GM18507 (cell line): Measurements from ENCODE around the gene PLBD2.

ENCODE experiments used
- DNase-seq: peaks from one replicate; pipeline ENCODE4 v3.0.0; 2011; ENCODE audit warnings: low read depth; ENCODE audit not compliant: insufficient read length; ENCODE audit errors: extremely low spot score
- FAIRE-seq: peaks from 2 replicates; lab custom pipeline; 2011; peaks lifted over from hg19 to GRCh38; lab: Jason Lieb, UNC

Gene PLBD2

DNA sequence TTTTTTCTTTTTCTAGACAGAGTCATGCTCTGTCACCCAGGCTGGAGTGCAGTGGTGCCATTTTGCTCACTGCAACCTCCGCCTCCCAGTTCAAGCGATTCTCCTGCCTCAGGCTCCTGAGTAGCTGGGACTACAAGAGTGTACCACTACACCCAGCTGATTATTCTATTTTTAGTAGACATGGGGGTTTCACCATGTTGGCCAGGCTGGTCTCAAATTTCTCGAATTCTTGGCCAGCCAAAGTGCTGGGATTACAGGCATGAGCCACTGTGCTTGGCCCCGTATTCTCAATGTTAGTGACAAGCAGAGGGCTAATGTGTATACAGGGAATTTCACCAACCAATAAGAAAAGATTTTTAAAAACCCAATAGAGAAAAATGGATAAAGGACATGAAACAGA is 8.4 kb downstream of the PLBD2 start:
- FAIRE-seq (no peak), DNase-seq (no peak)

DNA sequence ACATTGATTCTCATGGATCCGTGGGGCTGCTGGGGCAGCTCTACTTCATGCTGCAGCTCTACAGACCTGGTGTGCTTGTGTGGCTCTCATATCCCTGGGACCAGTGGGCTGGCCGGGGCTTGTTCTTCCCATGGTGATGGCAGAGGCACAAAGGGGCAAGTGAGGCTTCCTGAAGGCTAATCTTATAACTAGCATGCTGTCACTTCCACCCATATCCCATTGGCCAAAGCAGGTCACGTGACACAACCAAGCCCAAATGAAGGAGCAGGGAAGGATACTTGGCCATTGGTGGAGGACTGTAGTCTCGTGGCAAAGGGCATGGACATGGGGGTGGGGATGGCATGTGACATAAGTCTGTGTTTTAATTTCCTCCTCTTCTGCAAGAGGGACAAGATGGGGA is 9.9 kb downstream of the PLBD2 start:
- FAIRE-seq: no peak
- DNase-seq: no peak

DNA sequence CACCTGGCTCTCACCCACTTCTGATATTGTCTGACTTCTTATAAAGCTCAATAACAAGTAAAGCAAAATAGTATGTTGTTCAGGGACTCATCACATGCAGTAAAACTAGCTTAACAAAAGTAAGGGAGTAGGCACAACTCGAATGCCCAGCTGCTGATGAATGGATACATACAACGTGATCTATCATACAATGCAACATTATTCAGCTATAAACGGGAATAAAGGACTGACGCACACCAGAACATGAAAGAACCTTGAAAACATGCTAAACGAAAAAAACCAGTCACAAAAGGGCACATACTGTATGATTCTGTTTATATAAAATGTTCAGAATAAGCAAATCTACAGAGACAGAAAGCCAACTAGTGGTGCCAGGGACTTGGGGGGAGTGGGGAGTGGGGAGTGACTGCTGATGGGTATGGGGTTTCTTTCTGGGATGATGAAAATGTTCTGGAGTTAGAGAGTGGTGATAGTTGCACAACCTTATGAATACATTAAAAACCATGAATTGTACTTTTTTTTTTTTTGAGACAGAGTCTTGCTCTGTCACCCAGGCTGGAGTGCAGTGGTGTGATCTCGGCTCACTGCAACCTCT is 11.1 kb downstream of the PLBD2 start:
- FAIRE-seq (no peak), DNase-seq (no peak)

DNA sequence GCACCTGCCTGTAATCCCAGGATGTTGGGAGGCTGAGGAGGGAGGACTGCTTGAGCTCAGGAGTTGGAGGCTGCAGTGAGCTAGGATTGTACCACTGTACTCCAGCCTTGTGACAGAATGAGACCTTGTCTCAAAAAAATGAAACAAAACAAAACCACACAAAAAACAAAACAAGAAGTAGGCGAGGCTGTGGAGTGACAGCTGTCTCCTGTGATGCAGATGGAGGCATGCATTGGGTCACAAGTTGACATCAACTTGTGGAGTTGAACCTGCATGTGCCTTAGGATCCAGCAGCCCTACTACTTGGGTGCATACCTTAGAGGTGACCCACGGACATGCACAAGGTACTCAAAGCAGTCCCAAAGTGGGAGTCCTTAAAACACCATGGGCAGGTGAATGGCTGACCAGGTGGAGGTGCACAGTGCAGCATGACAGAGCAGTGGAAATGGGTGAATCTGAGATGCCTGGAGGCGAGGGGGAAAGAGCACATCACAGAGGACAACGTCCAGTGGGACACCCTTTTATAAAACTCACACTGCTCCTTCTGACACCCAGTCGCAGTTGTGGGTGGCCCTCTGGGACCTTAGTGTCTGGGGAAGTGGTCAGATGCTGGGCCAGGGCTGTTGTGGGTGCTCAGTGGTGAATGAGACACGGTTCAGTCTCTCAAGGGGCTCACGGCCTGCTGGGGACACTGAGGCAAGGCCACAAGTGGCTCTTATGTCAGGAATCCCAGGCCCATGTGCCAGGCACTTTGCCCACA is 12.7 kb downstream of the PLBD2 start:
- FAIRE-seq: no peak
- no peak for DNase-seq

DNA sequence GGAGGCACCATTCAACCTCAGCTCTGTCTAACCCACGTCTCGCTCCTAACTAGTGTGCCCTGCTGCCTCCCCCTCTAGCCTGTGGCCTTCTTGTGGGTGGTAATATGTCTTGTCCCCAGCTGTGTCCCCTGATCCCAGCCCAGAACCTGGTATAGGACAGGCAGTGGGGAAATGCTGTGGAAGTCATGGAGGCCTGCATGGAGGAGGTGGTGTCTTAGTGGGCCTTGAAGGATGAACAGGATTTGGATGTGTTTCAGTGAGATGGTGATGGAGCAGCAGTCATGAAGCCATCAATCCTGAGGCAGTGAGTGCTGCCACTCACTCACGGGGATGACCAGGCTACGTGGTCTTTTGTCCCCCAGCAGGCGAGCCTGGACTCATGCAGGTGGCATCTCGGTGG is 13.4 kb downstream of the PLBD2 start:
- FAIRE-seq: no peak

DNA sequence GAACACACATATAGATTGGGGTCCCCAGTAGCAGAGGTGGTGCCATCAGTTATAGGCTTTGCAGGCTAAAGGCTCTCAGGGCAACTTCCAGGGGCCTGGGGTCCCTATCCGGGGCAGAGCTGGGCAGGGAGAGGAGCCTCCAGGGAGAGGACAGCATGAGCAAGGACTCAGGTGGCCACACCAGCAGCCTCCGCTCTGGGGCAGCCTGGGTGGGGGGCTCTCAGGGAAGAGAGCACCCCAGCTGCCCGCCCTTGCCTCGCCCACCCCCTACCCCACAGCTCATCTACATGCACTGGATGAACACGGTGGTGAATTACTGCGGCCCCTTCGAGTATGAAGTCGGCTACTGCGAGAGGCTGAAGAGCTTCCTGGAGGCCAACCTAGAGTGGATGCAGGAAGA is 14.0 kb downstream of the PLBD2 start:
- DNase-seq (no peak), FAIRE-seq (no peak)

More for the DNA sequence above, 13.4 kb downstream of the PLBD2 start:
- no peak for DNase-seq

DNA sequence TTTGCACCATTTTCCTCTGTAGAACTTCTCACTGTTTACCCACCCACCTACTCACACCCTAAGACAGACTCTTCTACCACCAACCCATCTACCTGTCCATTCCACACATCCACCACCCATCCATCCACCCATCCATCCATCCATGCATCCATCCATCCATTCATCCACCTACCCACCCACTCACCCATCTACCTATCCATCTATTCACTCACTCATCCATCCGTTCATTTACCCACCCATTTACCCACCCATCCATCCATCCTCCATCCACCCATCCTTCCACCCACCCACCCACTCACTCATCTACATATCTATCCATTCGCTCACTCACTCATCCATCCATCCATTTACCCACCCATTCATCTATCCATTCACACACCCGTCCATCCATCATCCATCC is 15.1 kb downstream of the PLBD2 start:
- FAIRE-seq (no peak), DNase-seq (no peak)

DNA sequence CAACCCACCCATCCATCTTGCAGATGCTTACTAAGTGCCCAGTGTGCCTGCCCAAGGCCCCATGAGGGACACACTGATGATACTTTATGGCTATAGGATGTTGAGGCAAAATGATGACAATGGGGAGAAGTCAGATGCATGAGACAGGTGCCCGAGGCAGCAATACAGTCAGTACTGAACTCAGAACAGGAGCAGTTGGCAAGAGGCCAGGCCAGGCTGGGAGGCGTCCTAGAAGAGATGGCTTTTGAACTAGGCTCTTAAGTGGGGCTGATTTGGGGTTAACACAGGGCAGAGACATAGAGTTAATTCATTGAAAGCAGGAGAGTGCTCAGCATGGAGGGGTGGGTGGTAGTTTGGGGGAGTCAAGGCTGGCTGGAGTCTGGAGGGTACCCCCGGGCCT is 15.6 kb downstream of the PLBD2 start:
- FAIRE-seq (no peak), DNase-seq (no peak)

DNA sequence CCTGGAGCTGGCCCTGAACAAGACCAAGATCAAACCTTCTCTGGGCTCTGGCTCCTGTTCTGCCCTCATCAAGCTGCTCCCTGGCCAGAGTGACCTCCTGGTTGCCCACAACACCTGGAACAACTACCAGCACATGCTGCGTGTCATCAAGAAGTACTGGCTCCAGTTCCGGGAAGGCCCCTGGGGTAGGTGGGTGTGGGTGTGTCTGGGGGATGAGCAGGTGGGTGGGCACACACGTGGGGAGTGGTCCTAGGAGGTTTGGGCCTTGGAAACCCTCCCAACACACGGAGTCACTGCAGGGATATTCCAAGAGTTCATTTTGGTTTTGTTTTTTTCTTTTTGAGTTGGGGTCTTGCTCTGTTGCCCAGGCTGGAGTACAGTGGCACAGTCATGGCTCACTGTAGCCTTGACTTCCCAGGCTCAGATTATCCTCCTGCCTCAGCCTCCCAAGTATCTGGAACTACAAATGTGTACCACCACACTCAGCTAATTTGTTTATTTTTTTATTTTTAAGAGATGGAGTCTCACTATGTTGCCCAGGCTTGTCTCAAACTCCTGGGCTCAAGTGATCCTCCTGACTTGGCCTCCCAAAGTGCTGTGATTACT is 16.5 kb downstream of the PLBD2 start:
- no peak for FAIRE-seq
- DNase-seq: no peak

DNA sequence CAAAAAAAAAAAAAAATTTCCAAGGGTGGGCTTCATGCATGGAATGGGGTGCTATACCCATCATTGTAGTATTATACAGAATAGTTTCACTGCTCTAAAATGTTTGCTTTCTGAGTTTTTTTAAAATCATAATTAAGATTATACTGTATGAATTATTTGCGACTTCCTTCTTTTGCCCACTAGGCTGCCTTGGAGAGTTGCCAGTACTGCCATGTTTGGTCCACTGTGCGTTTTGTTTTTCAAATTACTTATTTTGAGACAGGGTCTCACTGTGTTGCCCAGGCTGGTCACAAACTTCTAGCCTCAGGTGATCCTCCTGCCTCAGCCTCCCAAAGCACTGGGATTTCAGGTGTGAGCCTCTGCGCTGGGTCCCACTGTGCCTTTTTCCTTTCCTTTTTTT is 19.9 kb downstream of the PLBD2 start:
- FAIRE-seq: no peak

DNA sequence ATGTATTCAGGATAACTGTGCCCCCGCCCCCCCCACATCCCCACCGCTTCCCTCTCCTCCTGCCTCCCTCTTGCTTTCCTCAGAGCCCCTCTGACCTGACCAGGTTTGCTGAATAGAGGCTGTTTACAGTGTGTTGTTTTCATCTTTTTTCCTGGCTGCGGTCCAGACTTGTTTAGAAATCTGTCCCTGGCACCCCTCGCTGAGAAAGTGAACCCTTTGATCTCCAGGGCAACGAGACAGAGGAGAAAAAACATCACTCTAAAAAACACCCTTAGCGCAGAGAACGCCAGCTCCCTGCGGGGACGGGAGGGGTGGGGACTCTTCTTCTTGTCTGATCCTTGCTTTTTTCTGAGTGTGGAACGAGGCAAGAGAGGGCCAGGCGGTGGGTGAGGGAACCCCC is 22.8 kb downstream of the PLBD2 start:
- FAIRE-seq (no peak), DNase-seq (no peak)

More for the DNA sequence above, 19.9 kb downstream of the PLBD2 start:
- DNase-seq: no peak

DNA sequence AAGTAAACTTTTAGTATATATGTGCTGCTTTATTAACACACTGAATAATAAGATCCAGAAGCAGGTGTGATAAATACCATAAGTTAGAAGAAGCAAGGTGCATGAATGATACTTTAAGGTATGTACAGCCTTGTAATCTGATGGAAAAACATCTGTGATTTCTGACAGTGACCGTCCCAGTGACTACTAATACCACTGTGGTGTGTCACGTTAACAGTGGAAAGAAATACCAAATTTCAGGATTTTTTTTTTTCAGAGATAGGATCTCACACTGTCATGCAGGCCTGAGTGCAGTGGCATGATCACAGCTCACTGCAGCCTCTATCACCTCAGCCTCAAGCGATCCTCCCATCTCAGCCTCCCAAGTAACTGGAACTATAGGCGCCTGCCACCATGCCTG is 23.8 kb downstream of the PLBD2 start:
- FAIRE-seq: no peak

DNA sequence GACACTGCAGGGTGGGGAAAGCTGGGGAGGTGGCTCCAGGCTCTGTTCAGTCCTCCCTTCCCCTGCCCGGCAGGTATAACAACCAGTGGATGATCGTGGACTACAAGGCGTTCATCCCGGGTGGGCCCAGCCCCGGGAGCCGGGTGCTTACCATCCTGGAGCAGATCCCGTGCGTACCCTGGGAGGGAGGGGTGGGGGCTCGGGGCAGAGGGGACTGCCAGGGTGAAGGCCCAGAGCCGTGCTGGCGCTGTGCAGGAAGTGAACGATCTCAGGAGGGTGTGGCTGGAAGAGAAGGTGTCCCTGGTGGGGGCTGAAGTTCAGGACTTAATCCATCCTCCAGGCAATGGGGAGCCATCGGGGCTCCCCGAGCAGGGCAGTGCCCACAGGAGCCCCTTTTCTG is 26.4 kb downstream of the PLBD2 start:
- FAIRE-seq (no peak), DNase-seq (no peak)

More for the DNA sequence above, 23.8 kb downstream of the PLBD2 start:
- no peak for DNase-seq

DNA sequence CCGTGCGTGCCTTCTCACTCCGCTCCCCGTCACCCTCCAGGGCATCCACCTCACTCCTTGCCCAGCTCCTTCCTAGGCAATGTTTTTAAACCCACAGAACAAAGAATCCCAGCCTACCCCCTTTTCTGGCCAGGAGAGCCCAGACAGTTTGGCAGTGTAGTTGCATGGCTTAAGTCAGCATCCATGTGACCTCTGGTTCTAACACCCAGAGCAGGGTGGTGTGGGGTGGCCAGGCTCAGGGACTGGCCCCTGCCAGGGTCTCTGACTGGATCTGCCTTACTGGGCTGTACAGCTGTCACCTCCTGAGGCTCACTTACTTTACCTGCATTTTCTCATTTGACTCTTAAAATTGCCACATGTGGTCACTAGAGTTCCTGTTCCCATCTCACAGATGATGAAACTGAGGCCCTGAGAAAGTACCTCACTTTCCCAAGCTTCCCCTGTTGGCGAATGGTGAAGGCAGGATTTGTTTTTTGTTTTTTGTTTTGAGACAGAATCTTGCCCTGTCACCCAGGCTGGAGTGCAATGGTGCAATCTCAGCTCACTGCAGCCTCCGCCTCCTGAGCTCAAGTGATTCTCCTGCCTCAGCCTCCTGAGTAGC is 27.0 kb downstream of the PLBD2 start:
- DNase-seq (no peak), FAIRE-seq (no peak)

DNA sequence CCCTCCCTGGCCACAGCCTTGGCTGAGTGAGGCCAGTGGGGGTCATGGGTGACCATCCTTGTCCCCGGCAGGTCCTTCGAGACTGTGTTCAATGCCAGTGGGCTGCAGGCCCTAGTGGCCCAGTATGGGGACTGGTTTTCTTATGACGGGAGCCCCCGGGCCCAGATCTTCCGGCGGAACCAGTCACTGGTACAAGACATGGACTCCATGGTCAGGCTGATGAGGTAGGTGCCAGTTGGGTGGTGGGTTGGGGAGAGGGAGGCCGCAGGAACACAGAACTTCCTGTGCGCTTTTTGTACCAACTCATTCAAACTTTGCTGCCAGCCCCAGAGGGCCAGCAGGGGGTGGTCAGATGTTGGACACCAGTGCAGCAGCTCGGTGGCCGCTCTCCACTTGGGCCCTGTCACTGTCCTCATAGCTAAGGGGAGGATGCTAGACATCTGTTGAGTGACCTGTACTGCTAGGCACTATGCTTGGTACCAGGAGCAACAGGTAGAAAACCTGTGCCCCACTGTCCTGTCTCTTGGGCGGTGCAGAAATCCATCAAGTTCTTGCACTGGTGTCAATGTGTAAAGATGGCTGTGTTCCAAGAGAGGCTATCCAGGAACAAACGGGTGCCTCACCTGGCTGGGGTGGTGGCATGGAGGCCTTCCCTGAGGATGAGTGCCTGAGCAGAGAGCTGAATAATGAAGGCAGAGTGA is 28.6 kb downstream of the PLBD2 start:
- FAIRE-seq: no peak

DNA sequence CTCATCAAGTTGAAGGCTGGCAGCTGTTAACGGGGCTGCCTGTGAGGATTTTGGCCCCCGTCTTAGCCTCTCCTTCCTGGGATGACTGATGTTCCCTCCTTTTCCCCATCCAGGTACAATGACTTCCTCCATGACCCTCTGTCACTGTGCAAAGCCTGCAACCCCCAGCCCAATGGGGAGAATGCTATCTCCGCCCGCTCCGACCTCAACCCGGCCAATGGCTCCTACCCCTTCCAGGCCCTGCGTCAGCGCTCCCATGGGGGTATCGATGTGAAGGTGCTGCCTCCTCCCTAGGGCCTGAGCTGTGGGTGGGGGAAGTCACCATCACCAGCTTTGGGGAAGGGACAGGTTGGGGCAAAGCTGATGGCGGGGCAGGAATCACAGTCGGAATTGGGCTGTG is 29.2 kb downstream of the PLBD2 start:
- DNase-seq (no peak), FAIRE-seq (no peak)

More for the DNA sequence above, 28.6 kb downstream of the PLBD2 start:
- DNase-seq: no peak

DNA sequence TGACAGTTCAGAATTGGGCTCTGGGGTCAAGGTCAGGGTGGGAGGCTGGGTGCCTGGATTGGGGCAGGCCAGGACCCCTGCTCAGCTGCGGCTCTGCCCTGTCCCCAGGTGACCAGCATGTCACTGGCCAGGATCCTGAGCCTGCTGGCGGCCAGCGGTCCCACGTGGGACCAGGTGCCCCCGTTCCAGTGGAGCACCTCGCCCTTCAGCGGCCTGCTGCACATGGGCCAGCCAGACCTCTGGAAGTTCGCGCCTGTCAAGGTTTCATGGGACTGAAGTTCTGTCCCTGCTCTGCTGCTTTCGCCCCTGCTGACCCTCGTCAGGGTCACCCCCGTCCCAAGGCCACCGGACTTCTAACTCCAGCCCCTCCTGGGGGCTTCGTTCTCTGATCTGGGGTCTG is 30.0 kb downstream of the PLBD2 start:
- no peak for FAIRE-seq
- DNase-seq: no peak

DNA sequence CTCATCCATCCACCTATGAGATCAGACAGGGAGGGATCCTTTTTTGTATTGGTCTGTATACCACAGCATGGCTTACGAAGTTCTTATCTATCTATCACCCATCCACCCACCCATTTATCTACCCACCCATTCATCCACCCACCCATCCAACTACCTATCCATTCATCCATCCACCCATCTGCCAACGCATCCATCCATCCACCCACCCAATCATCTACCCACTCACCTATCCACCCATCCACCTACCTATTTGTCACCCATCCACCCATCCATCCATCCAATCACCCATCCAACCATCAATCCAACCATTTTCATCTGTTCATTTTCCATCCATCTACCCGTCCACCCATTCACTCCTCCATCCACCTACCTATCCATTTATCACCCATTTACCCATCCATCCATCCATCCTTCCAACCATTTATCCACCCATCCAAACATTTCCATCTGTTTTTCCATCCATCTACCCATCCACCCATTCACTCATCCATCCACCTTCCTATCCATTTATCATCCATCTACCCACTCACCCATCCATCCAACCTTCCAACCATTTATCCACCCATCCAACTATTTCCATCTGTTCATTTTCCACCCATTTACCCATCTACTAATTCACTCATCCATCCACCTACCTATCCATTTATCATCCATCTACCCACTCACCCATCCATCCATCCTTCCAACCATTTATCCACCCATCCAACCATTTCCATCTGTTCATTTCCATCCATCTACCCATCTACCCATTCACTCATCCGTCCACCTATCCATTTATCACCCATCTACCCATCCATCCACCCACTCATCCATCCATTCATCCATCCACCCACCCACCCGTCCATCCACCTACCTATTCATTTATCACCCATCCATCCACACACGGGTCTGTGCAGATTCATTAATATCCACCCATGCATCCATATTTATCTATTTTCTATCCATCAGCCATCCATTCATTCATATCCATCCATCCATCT is 32.0 kb downstream of the PLBD2 start:
- DNase-seq (no peak), FAIRE-seq (no peak)

DNA sequence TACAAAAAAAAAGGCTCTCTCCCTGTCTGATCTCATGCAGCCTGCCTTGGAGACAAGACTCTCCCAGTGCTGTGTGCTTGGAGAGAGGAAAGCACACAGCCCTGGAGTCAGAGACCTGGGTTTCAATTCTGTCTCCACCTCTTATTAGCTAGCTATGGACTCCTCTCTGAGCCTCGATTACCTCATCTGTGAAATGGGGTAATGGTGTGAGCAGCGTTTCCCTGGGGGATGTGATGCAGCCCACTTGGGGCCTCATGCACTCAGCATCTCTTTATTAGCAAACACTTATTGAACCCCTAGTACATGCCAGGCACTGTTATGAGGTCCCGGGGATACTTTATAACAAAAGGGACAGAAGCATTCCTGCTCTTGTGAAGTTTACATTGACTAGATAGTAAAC is 32.8 kb downstream of the PLBD2 start:
- FAIRE-seq (no peak), DNase-seq (no peak)
